SK-N-SH (cell line): ENCODE data around the gene FAM174B. TPM values are rescaled to one million over a fixed set of nuclear protein-coding genes. Genes with fewer than 3 reads are reported as not detected.
A peak's percentile ranks its signal among the peaks of the same experiment; 100 is the strongest.

Experiments used
- CTCF ChIA-PET: fragments of 300-600, 350-600 bp; formaldehyde crosslinking; extraction: SDS; loops from one replicate; lab custom pipeline; 2021; lab: Yijun Ruan, JAX
- POLR2A ChIA-PET: fragments of 350-600 bp; sonication (Branson Sonifier 250); formaldehyde crosslinking; extraction: SDS; loops from one replicate; lab custom pipeline; 2020; ENCODE audit warnings: antibody characterized with exemption, inconsistent platforms; lab: Yijun Ruan, JAX
- DNase-seq: peaks from one replicate; pipeline ENCODE4 v3.0.0; 2012
- H2AFZ ChIP-seq: fragments of 200-600 bp; sonication (generic); 2 replicates; pipeline ENCODE4 v1.8.1; 2016; ENCODE audit warnings: antibody characterized with exemption, mild to moderate bottlenecking, low read depth
- H3F3A ChIP-seq: fragments of 200-600 bp; sonication (generic); replicated peaks from 2 replicates; pipeline ENCODE3; 2016; ENCODE audit warnings: antibody characterized with exemption, mild to moderate bottlenecking; ENCODE audit not compliant: insufficient read depth
- H3K27ac ChIP-seq, 2 experiments: fragments of 200-500 bp in 1 of 2; fragments of 200-600 bp in 1 of 2; sonication (Bioruptor generic) in 1 of 2; sonication (generic), shearing (Covaris generic) in 1 of 2; 2 replicates each; pipeline versions ENCODE4 v1.5.1 to v1.6.1; 2014 to 2016; ENCODE audit warnings: low read depth in 2 of 2, inconsistent platforms in 1 of 2, low read length in 1 of 2, mild to moderate bottlenecking in 1 of 2, mixed read lengths in 1 of 2
- H3K27me3 ChIP-seq: fragments of 200-600 bp; sonication (generic), shearing (Covaris generic); 2 replicates; pipeline ENCODE4 v1.6.1; 2016; ENCODE audit warnings: mixed run types; ENCODE audit not compliant: insufficient read depth
- H3K36me3 ChIP-seq, 2 experiments: fragments of 200-500 bp in 1 of 2; fragments of 200-600 bp in 1 of 2; sonication (Bioruptor generic) in 1 of 2; sonication (generic) in 1 of 2; replicated peaks in 1 of 2; 2 replicates each; pipeline versions ENCODE3 to v1.5.1; 2014 to 2016; ENCODE audit warnings: low read length in 1 of 2, mild to moderate bottlenecking in 1 of 2; ENCODE audit not compliant: insufficient read depth in 2 of 2, control insufficient read depth in 1 of 2
- H3K4me1 ChIP-seq, 2 experiments: fragments of 200-500 bp in 1 of 2; fragments of 200-600 bp in 1 of 2; sonication (Bioruptor generic) in 1 of 2; sonication (generic), shearing (Covaris generic) in 1 of 2; 2 replicates each; pipeline versions ENCODE4 v1.5.1 to v1.6.1; 2014 to 2016; ENCODE audit warnings: low read depth in 1 of 2, low read length in 1 of 2, mixed run types in 1 of 2; ENCODE audit not compliant: insufficient read depth in 2 of 2, control insufficient read depth in 1 of 2
- H3K4me2 ChIP-seq: fragments of 200-600 bp; sonication (generic), shearing (Covaris generic); 2 replicates; pipeline ENCODE4 v1.6.1; 2017; ENCODE audit warnings: mixed run types
- H3K4me3 ChIP-seq, 2 experiments: fragments of 200-500 bp in 1 of 2; fragments of 200-600 bp in 1 of 2; sonication (Bioruptor generic) in 1 of 2; sonication (generic), shearing (Covaris generic) in 1 of 2; 2 replicates each; pipeline versions ENCODE4 v1.5.1 to v1.8.1; 2014 to 2016; ENCODE audit warnings: low read depth in 2 of 2, inconsistent platforms in 1 of 2, low read length in 1 of 2, mild to moderate bottlenecking in 1 of 2, mixed read lengths in 1 of 2, moderate library complexity in 1 of 2
- H3K79me2 ChIP-seq: fragments of 200-600 bp; sonication (generic); 2 replicates; pipeline ENCODE4 v1.8.1; 2017; ENCODE audit warnings: mild to moderate bottlenecking; ENCODE audit not compliant: insufficient read depth
- H3K9ac ChIP-seq: fragments of 200-600 bp; sonication (generic); 2 replicates; pipeline ENCODE4 v1.6.1; 2017; ENCODE audit warnings: mixed run types
- H3K9me2 ChIP-seq: fragments of 200-600 bp; sonication (generic); 2 replicates; pipeline ENCODE4 v1.6.1; 2017; ENCODE audit warnings: mixed run types
- H3K9me3 ChIP-seq: fragments of 200-600 bp; sonication (generic); 2 replicates; pipeline ENCODE4 v1.6.1; 2017; ENCODE audit warnings: mixed run types, mild to moderate bottlenecking, moderate library complexity
- H4K20me1 ChIP-seq: fragments of 200-600 bp; sonication (generic); 2 replicates; pipeline ENCODE4 v1.6.1; 2017; ENCODE audit warnings: mild to moderate bottlenecking, mixed run types; ENCODE audit not compliant: insufficient read depth
- CHD2 ChIP-seq: fragments of 150-350 bp; IDR thresholded peaks from 2 replicates; pipeline ENCODE4 v1.6.1; 2018; ENCODE audit warnings: low read length; ENCODE audit not compliant: partially characterized antibody
- ELF1 ChIP-seq: IDR thresholded peaks from 2 replicates; pipeline ENCODE4 v1.4.0; 2012
- EP300 ChIP-seq, 2 experiments: IDR thresholded peaks; 2 replicates each; pipeline versions ENCODE4 v1.4.0 to v1.6.1; 2012; ENCODE audit warnings: borderline replicate concordance in 1 of 2, low read depth in 1 of 2, low read length in 1 of 2
- FOXM1 ChIP-seq: IDR thresholded peaks from 2 replicates; pipeline ENCODE4 v1.4.0; 2012; ENCODE audit warnings: low read depth, mild to moderate bottlenecking
- GABPA ChIP-seq: IDR thresholded peaks from 2 replicates; pipeline ENCODE4 v1.4.0; 2012; ENCODE audit warnings: low read depth, mild to moderate bottlenecking
- JUND ChIP-seq: IDR thresholded peaks from 2 replicates; pipeline ENCODE4 v1.4.0; 2012
- MEF2A ChIP-seq: IDR thresholded peaks from 2 replicates; pipeline ENCODE4 v1.4.0; 2012; ENCODE audit warnings: low read depth, borderline replicate concordance
- POLR2AphosphoS5 ChIP-seq: IDR thresholded peaks from 2 replicates; pipeline ENCODE4 v1.6.1; 2012; ENCODE audit warnings: low read depth, low read length
- RAD21 ChIP-seq: IDR thresholded peaks from 2 replicates; pipeline ENCODE4 v1.6.1; 2012; ENCODE audit warnings: mild to moderate bottlenecking, low read length
- RFX5 ChIP-seq: IDR thresholded peaks from 2 replicates; pipeline ENCODE4 v1.6.1; 2012; ENCODE audit warnings: mild to moderate bottlenecking, improper control_type of control experiment, low read length
- RXRA ChIP-seq: IDR thresholded peaks from 2 replicates; pipeline ENCODE4 v1.4.0; 2012; ENCODE audit warnings: low read depth, mild to moderate bottlenecking, borderline replicate concordance
- TCF12 ChIP-seq: IDR thresholded peaks from 2 replicates; pipeline ENCODE4 v1.4.0; 2012
- WGBS: methylation state at CpG from one replicate; pipeline ENCODE4 v1.1.6; 2017; ENCODE audit warnings: low lambda C conversion rate; 5-methylcytosine and 5-hydroxymethylcytosine counted together
- polyA plus RNA-seq, 3 experiments: library from polyadenylated mRNA; depleted of rRNA; stranded (reverse); fragments of >200 nt; gene quantifications; 2 replicates each; pipeline ENCODE4 v1.2.3, GENCODE V29; 2012
- TF ChIP-seq, protein P1 (sequence below): IDR thresholded peaks from 2 replicates; pipeline ENCODE4 v1.4.0; 2012; ENCODE audit warnings: low read depth, borderline replicate concordance
- TF ChIP-seq, protein P2 (sequence below): fragments of 150-350 bp; IDR thresholded peaks from 2 replicates; pipeline ENCODE4 v1.6.1; 2017; ENCODE audit warnings: antibody characterized with exemption, low read length, low read depth, borderline replicate concordance
- TF ChIP-seq, protein P3 (sequence below): fragments of 150-350 bp; IDR thresholded peaks from 2 replicates; pipeline ENCODE4 v1.6.1; 2016; ENCODE audit warnings: mild to moderate bottlenecking, low read depth, low read length

FAM174B gene
- polyA plus RNA-seq, 1 of the 3 experiments (the other 2 are of a cell fraction): 0.30 TPM

DNA sequence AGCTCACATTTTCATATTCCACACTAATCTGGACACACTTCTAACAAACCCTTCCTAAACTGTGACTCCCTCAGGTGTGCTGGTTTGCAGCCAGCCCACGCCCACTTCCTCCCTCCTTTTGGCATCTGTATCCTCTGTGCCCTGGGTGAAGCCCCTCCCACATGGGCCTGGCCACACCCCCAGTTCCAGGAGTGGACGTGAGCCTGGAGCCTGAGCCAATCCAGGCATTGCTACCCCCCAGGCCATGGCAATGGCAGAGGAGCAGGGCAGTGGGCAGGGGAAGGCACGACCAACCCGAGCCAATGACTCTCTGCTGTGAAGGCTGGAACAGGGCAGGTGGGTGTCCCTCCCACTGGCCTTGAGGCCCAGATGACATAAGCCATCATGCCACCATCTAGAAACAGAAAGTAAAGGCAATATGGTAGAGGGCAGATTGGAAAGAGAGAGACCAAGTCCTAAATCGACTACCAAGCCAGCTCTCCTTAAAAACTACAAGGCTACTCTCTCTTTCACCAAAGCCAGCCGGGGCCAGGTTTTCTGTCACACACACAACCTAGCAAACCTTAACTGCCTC lies 18.6 kb downstream of the FAM174B start:
- H3K4me2 ChIP-seq: no peak overlapping the region
- H3K27ac ChIP-seq: no peak overlapping the region
- no peak overlapping the region for H3K4me3 ChIP-seq
- ChIA-PET CTCF (no interaction called here), POLR2A (no interaction called here)
- no peaks in the 10 kb centered on the region for H3K79me2 ChIP-seq
- H2AFZ ChIP-seq: no peak overlapping the region
- H3K36me3 ChIP-seq: no peaks in the 10 kb centered on the region
- TF ChIP-seq, protein P1, sequence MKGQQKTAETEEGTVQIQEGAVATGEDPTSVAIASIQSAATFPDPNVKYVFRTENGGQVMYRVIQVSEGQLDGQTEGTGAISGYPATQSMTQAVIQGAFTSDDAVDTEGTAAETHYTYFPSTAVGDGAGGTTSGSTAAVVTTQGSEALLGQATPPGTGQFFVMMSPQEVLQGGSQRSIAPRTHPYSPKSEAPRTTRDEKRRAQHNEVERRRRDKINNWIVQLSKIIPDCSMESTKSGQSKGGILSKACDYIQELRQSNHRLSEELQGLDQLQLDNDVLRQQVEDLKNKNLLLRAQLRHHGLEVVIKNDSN: no peak
- TF ChIP-seq RFX5 (no peak), CHD2 (no peak), JUND (no peak), RAD21 (no peak), RXRA (no peak), FOXM1 (no peak), GABPA (no peak), POLR2AphosphoS5 (no peak), ELF1 (no peak)
- TF ChIP-seq, protein P2, sequence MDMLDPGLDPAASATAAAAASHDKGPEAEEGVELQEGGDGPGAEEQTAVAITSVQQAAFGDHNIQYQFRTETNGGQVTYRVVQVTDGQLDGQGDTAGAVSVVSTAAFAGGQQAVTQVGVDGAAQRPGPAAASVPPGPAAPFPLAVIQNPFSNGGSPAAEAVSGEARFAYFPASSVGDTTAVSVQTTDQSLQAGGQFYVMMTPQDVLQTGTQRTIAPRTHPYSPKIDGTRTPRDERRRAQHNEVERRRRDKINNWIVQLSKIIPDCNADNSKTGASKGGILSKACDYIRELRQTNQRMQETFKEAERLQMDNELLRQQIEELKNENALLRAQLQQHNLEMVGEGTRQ: no peak
- TF ChIP-seq, protein P3, sequence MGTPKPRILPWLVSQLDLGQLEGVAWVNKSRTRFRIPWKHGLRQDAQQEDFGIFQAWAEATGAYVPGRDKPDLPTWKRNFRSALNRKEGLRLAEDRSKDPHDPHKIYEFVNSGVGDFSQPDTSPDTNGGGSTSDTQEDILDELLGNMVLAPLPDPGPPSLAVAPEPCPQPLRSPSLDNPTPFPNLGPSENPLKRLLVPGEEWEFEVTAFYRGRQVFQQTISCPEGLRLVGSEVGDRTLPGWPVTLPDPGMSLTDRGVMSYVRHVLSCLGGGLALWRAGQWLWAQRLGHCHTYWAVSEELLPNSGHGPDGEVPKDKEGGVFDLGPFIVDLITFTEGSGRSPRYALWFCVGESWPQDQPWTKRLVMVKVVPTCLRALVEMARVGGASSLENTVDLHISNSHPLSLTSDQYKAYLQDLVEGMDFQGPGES: no peak
- no peak overlapping the region for H3K9ac ChIP-seq
- no peaks in the 10 kb centered on the region for H3K9me2 ChIP-seq
- H3F3A ChIP-seq: no peaks in the 10 kb centered on the region
- peak; percentile 57 for DNase-seq
- no peaks in the 10 kb centered on the region for H4K20me1 ChIP-seq
- no peaks in the 10 kb centered on the region for H3K27me3 ChIP-seq
- no peaks in the 10 kb centered on the region for H3K9me3 ChIP-seq
- H3K4me1 ChIP-seq: peaks cover 0 to 20% of the 10 kb centered on the region in 2 experiments; a peak in 1 of 4 replicates
- 54% methylated on average over 6 of the region's 6 CpGs for WGBS

DNA sequence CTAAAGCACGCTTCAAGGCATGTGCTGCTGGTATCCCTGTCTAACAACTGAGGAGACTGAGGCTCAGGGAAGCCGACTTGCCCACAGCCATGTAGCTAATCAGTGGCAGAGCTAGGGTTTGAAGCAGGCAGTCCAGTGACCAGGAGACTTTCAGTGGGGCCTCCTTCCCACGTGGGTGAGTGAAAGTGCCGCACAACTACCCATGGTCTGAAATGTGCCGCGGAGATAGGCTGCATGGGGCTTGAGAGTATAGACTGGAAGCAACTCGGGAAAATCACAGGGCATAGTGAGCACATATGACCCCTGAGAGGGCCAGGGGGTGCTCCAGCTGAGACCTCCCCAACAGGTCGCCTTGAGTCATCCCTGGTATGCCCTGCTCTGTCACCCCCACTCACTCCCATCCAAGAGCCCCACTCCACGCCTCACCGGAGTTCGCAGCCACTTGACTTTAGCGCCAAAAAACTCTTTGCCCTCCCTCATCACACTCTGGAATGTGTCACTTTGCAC lies 19.1 kb downstream of the FAM174B start:
- CTCF ChIA-PET: interaction anchor here (2.1 kb wide), 1 partner anchor 78 kb away, joined by 5 read pairs; no protein-coding TSS in a partner anchor
- Histone ChIP-seq H3K9me3 (no peaks in the 10 kb centered on the region), H3K79me2 (no peaks in the 10 kb centered on the region), H2AFZ (no peak overlapping the region), H3K4me3 (no peak overlapping the region), H3K27ac (no peak overlapping the region), H4K20me1 (no peaks in the 10 kb centered on the region), H3K4me2 (no peak overlapping the region), H3F3A (no peaks in the 10 kb centered on the region), H3K27me3 (no peaks in the 10 kb centered on the region), H3K4me1 (peaks cover 0 to 20% of the 10 kb centered on the region in 2 experiments; a peak in 1 of 4 replicates)
- WGBS: 65% methylated on average over 12 of the region's 12 CpGs
- no peak for DNase-seq
- TF ChIP-seq EP300 (IDR thresholded peaks at IDR 0.05; ENCODE audit: borderline replicate concordance in 1 of 2, low read depth in 1 of 2, low read length in 1 of 2) (no peak), ELF1 (no peak), MEF2A (no peak), RAD21 (no peak), TCF12 (no peak)
- TF ChIP-seq, protein P1: no peak
- TF ChIP-seq, all 33 proteins: peak for 0
- H3K9me2 ChIP-seq: no peaks in the 10 kb centered on the region
- H3K9ac ChIP-seq: no peak overlapping the region
- no peaks in the 10 kb centered on the region for H3K36me3 ChIP-seq
- POLR2A ChIA-PET: no interaction called here
